KMS-11 (cell line): ENCODE measurements around the gene ANTKMT.
"Not testable (repeated sequence)": the region's sequence is repeated elsewhere in the genome, so short reads cannot be mapped to it uniquely, and the experiment has no call there.

Experiments used
- H2AFZ ChIP-seq: fragments of 200-600 bp; sonication (generic); 2 replicates; pipeline ENCODE4 v1.6.1; 2016; ENCODE audit warnings: antibody characterized with exemption, mixed run types, low read depth
- H3K27ac ChIP-seq: fragments of 200-600 bp; sonication (generic); 2 replicates; pipeline ENCODE4 v1.6.1; 2016; ENCODE audit warnings: mild to moderate bottlenecking, mixed run types
- H3K27me3 ChIP-seq: fragments of 200-600 bp; sonication (generic); 2 replicates; pipeline ENCODE4 v1.6.1; 2017; ENCODE audit warnings: mild to moderate bottlenecking, low read depth, mixed run types, moderate library complexity; ENCODE audit not compliant: insufficient read depth
- H3K36me3 ChIP-seq: fragments of 200-600 bp; sonication (generic); 2 replicates; pipeline ENCODE4 v1.6.1; 2017; ENCODE audit warnings: mild to moderate bottlenecking, mixed run types; ENCODE audit not compliant: insufficient read depth
- H3K4me1 ChIP-seq: fragments of 200-600 bp; sonication (generic); 2 replicates; pipeline ENCODE4 v1.6.1; 2016; ENCODE audit warnings: mild to moderate bottlenecking, low read depth, mixed run types; ENCODE audit not compliant: poor library complexity, severe bottlenecking
- H3K4me2 ChIP-seq: fragments of 200-600 bp; sonication (generic); 2 replicates; pipeline ENCODE4 v1.7.0; 2016; ENCODE audit warnings: mild to moderate bottlenecking, mixed run types
- H3K4me3 ChIP-seq: fragments of 200-600 bp; sonication (generic); IDR thresholded peaks from 2 replicates; pipeline ENCODE4 v1.6.1; 2017; ENCODE audit warnings: low read depth, low read length, mixed read lengths; ENCODE audit not compliant: insufficient read depth
- H3K79me2 ChIP-seq: fragments of 200-600 bp; sonication (generic); 2 replicates; pipeline ENCODE4 v1.6.1; 2016; ENCODE audit warnings: low read depth, mixed run types; ENCODE audit not compliant: insufficient read depth
- H3K9ac ChIP-seq: fragments of 200-600 bp; sonication (generic); 2 replicates; pipeline ENCODE4 v1.6.1; 2016; ENCODE audit warnings: mild to moderate bottlenecking, mixed run types
- H4K20me1 ChIP-seq: fragments of 200-600 bp; sonication (generic); 2 replicates; pipeline ENCODE4 v1.6.1; 2016; ENCODE audit warnings: mild to moderate bottlenecking, mixed run types; ENCODE audit not compliant: insufficient read depth
- CTCF ChIP-seq: fragments of 200-600 bp; sonication (generic); conservative IDR thresholded peaks from 2 replicates; pipeline ENCODE4 v1.6.1; 2017; ENCODE audit warnings: low read depth, mild to moderate bottlenecking, antibody characterized with exemption, low read length, moderate library complexity, mixed read lengths

ANTKMT gene

GRCh38 chr16:750485-750884 lies 29.5 kb downstream of the ANTKMT start:
- Histone ChIP-seq H3K27me3 (peaks cover 97% of the 10 kb centered on the region), H3K27ac (no peak overlapping the region), H3K4me3 (no peak overlapping the region), H3K9ac (no peak overlapping the region), H2AFZ (no peak overlapping the region), H3K79me2 (no peaks in the 10 kb centered on the region), H3K4me2 (no peak overlapping the region), H3K4me1 (no peaks in the 10 kb centered on the region), H3K36me3 (no peaks in the 10 kb centered on the region), H4K20me1 (no peaks in the 10 kb centered on the region)
- TF ChIP-seq CTCF = no peak

- H3K4me1 ChIP-seq = no peaks in the 10 kb centered on the region
- no peak overlapping the region for H3K4me3 ChIP-seq
- H3K27me3 ChIP-seq = peaks cover 100% of the 10 kb centered on the region
- H3K9ac ChIP-seq = no peak overlapping the region
- no peak overlapping the region for H3K4me2 ChIP-seq
- TF ChIP-seq CTCF = no peak
- H3K79me2 ChIP-seq = no peaks in the 10 kb centered on the region
- H4K20me1 ChIP-seq = no peaks in the 10 kb centered on the region
- H2AFZ ChIP-seq = no peak overlapping the region
- no peak overlapping the region for H3K27ac ChIP-seq
- no peaks in the 10 kb centered on the region for H3K36me3 ChIP-seq
These were observed 30.4 kb downstream of the ANTKMT start for GRCh38 chr16:751152-752006.

GRCh38 chr16:752007-752312 lies 31.0 kb downstream of the ANTKMT start:
- H3K27me3 ChIP-seq = peaks cover 100% of the 10 kb centered on the region
- H3K4me1 ChIP-seq = no peaks in the 10 kb centered on the region
- no peaks in the 10 kb centered on the region for H3K79me2 ChIP-seq
- no peak overlapping the region for H3K27ac ChIP-seq
- no peak overlapping the region for H3K9ac ChIP-seq
- no peak overlapping the region for H3K4me2 ChIP-seq
- H3K36me3 ChIP-seq = no peaks in the 10 kb centered on the region
- no peak for TF ChIP-seq CTCF
- no peak overlapping the region for H2AFZ ChIP-seq
- no peaks in the 10 kb centered on the region for H4K20me1 ChIP-seq
- H3K4me3 ChIP-seq = no peak overlapping the region

GRCh38 chr16:754121-754607 lies 33.2 kb downstream of the ANTKMT start:
- peaks cover 97% of the 10 kb centered on the region for H3K27me3 ChIP-seq
- not testable (repeated sequence) for H3K4me3 ChIP-seq, H2AFZ ChIP-seq, H3K4me2 ChIP-seq, H3K9ac ChIP-seq, H4K20me1 ChIP-seq, H3K36me3 ChIP-seq, H3K27ac ChIP-seq, H3K4me1 ChIP-seq, H3K79me2 ChIP-seq

GRCh38 chr16:754656-755055 lies 33.7 kb downstream of the ANTKMT start:
- H3K4me2 ChIP-seq = no peak overlapping the region
- H3K27me3 ChIP-seq = peaks cover 97% of the 10 kb centered on the region

More at GRCh38 chr16:754656-755055, 33.7 kb downstream of the ANTKMT start:
- Histone ChIP-seq H3K9ac (no peak overlapping the region), H3K4me3 (no peak overlapping the region), H3K27ac (no peak overlapping the region), H3K4me1 (no peaks in the 10 kb centered on the region), H4K20me1 (no peaks in the 10 kb centered on the region), H3K79me2 (no peaks in the 10 kb centered on the region), H3K36me3 (no peaks in the 10 kb centered on the region), H2AFZ (no peak overlapping the region)
- TF ChIP-seq CTCF = no peak
